ENCODE results near the gene LSS.

LSS gene

DNA sequence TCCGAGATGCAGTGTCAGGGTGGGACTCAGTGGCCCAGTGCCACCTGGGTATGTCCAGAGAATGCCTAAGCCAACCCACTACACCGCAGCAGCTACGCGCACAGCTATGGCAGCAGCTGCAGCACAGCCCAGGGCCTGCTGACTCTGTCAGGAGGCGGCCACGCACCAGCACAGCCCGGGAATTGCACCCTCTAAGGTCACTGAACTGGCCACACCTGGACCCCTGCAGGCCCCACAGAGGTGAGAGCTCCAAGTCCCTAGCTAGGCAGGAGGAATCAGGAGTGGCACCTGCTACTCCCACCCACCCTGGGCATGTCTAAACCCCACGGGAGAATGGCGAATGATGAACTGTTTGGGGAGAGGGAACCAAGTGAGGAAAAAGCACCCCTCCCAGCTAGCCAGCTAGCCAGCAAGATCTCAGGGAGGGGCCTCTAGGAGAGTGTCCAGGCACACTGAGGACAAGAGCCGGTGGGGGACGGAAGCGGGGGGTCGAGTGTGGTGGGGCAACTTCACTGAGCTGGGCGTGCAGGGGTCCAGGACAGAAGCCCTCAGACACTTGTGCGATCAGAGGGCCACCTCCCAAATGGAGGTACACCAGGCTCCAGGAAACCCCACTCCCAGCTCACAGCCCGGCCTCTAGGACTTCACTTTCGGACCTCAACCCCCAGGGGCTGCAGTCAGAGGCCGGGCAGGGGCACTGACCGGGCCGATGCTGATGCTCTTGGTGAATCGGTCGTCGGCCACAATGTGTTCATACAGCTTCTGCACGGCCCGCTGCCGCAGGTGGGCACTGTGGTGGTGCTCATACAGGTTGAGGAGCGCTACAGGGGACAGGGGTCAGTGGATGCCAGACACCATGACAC, 13.9 kb downstream of the LSS start:
- no peak overlapping the region for H3K27ac ChIP-seq
- TF ChIP-seq, protein P1, sequence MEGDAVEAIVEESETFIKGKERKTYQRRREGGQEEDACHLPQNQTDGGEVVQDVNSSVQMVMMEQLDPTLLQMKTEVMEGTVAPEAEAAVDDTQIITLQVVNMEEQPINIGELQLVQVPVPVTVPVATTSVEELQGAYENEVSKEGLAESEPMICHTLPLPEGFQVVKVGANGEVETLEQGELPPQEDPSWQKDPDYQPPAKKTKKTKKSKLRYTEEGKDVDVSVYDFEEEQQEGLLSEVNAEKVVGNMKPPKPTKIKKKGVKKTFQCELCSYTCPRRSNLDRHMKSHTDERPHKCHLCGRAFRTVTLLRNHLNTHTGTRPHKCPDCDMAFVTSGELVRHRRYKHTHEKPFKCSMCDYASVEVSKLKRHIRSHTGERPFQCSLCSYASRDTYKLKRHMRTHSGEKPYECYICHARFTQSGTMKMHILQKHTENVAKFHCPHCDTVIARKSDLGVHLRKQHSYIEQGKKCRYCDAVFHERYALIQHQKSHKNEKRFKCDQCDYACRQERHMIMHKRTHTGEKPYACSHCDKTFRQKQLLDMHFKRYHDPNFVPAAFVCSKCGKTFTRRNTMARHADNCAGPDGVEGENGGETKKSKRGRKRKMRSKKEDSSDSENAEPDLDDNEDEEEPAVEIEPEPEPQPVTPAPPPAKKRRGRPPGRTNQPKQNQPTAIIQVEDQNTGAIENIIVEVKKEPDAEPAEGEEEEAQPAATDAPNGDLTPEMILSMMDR (IDR thresholded peaks at IDR 0.05), result no peak
- no peaks in the 10 kb centered on the region for H3K27me3 ChIP-seq (ENCODE audit: control insufficient read depth, insufficient read depth, low read length)
- H3K9ac ChIP-seq, result no peak overlapping the region
- no peak overlapping the region for H3K4me3 ChIP-seq (ENCODE audit: low read depth, low read length)
- H3K36me3 ChIP-seq (ENCODE audit: control insufficient read depth, insufficient read depth, low read length), result no peaks in the 10 kb centered on the region
- H3K9me3 ChIP-seq (ENCODE audit: control insufficient read depth, low read length), result no peaks in the 10 kb centered on the region
- no peaks in the 10 kb centered on the region for H3K4me1 ChIP-seq
- H3K4me2 ChIP-seq (ENCODE audit: low read length), result no peak overlapping the region
- H2AFZ ChIP-seq, result no peak overlapping the region
- H3K79me2 ChIP-seq, result no peaks in the 10 kb centered on the region

DNA sequence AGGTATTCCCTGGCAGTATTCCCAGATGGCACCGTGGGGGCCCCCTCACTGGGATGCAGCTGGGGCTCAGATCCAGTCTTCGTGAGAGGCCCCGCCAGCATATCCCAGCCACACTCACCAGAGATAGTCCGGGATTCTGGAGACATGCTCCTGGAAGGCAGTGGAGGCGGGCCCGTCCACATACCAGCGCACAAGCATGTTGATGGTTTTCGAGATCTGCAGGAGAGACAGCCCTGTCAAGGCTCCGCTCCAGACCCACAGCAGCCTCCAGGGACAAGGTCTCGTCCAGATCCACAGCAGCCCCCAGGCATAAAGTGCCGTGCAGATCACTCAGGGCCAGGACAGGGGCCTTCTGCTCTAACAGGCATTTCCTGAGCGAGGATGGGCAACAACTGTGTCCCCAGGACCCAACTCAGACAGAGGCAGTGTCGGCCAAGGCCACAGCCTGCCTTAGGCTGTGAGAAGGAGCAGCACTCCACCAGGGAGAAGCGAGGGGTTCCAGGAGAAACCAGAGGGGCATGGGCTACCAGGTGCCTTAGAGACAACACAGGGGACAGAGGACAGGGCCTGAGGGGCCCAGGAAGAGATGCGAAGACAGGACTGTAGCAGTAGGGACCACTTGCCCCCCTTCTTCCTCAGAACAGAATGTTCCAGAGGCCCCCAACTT, 14.8 kb downstream of the LSS start:
- H3K4me1 ChIP-seq, result no peaks in the 10 kb centered on the region
- no peaks in the 10 kb centered on the region for H3K36me3 ChIP-seq (ENCODE audit: control insufficient read depth, insufficient read depth, low read length)
- TF ChIP-seq, protein P1 (IDR thresholded peaks at IDR 0.05), result no peak
- H3K4me3 ChIP-seq (ENCODE audit: low read depth, low read length), result no peak overlapping the region
- H3K79me2 ChIP-seq, result no peaks in the 10 kb centered on the region
- no peak overlapping the region for H2AFZ ChIP-seq
- no peaks in the 10 kb centered on the region for H3K9me3 ChIP-seq (ENCODE audit: control insufficient read depth, low read length)
- no peak overlapping the region for H3K4me2 ChIP-seq (ENCODE audit: low read length)
- H3K9ac ChIP-seq, result no peak overlapping the region
- H3K27ac ChIP-seq, result no peak overlapping the region
- H3K27me3 ChIP-seq (ENCODE audit: control insufficient read depth, insufficient read depth, low read length), result no peaks in the 10 kb centered on the region

DNA sequence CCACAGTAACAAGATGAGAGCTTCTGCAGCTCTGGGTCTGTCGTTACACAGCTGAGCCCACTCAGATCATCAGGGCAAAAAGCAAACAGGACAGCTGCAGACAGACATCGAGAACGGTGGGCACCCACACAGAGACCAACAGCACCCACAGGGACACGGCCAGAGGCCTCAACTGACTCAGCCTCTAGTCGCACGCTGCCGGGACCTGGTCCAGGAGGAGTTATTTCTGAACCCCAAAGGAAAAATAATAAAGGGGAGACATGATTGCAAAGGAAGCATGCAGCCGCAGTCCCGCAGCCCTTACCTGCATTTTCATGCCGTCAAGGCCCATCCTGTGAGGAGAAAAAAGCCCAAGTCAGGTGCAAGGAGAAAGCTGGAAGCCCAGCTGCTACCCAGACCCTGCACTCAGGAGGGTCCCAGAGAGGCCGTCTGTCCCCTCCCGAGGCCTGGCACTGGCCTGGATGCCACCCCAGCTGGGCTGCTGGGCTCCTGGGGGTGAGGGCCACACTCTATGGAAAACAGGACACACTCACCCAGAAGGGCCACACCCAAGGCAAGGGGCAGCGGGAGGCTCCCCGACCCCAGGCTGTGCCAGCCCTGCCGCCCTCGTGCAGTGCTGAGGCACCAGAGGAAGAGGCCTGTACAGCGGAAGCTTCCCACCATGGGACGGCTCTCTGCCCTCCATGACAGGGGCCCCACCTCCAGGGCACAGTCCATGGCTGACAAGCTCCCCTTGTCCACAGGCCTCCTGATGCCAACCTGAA, 15.7 kb downstream of the LSS start:
- Histone ChIP-seq H3K36me3 (ENCODE audit: control insufficient read depth, insufficient read depth, low read length) (no peaks in the 10 kb centered on the region), H3K4me3 (ENCODE audit: low read depth, low read length) (no peak overlapping the region), H3K79me2 (no peaks in the 10 kb centered on the region), H3K9ac (no peak overlapping the region), H2AFZ (no peak overlapping the region), H3K27me3 (ENCODE audit: control insufficient read depth, insufficient read depth, low read length) (no peaks in the 10 kb centered on the region), H3K27ac (no peak overlapping the region), H3K9me3 (ENCODE audit: control insufficient read depth, low read length) (no peaks in the 10 kb centered on the region), H3K4me1 (no peaks in the 10 kb centered on the region), H3K4me2 (ENCODE audit: low read length) (no peak overlapping the region)
- TF ChIP-seq, protein P1 (IDR thresholded peaks at IDR 0.05), result no peak

DNA sequence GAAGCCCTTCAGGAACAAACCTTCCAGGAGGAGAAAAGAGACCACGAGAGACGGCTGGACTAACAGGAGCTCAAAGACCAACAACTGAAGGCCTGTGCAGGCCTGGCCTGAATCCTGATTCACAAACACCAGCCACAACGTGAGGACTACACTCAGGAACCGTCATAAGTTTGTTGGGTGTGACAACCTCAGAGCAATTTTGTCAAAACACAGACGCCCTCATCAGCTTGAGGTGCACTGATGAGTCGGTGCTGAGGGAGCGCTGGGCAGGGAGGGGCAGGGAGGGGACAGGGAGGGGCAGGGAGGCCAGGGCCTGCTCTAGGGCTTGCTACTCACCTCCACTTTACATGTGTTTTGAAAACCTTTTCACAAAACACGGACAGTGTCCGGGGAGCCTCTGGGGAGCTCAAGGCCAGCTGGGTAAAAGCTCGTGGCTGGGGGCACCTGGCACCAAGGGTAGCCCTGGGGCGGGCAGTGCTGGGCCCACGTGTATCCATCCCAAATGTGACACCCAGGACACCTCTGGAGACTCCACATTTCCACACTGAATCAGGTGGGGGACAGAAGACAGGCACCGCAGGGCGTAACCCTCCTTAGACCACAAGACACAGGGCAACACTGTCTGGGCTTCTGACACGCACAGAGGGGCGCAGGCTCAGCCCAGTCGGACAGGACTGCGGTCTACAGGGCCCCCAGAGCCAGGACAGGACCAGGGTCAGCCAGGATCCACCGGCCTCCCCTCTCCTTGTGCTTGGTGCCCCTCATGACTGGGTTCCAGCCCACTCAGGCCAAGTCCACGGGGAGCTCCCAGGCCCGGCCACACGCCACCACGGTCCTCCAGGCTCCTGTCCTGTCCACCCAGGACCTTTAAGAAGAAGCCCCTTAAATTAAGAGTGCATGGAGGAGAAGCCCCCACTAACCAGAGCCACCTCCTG, 16.5 kb downstream of the LSS start:
- Histone ChIP-seq H3K9ac (no peak overlapping the region), H3K27ac (no peak overlapping the region), H3K4me3 (ENCODE audit: low read depth, low read length) (no peak overlapping the region), H3K36me3 (ENCODE audit: control insufficient read depth, insufficient read depth, low read length) (no peaks in the 10 kb centered on the region), H3K4me2 (ENCODE audit: low read length) (no peak overlapping the region), H3K79me2 (no peaks in the 10 kb centered on the region), H3K27me3 (ENCODE audit: control insufficient read depth, insufficient read depth, low read length) (no peaks in the 10 kb centered on the region), H3K9me3 (ENCODE audit: control insufficient read depth, low read length) (no peaks in the 10 kb centered on the region), H2AFZ (no peak overlapping the region), H3K4me1 (no peaks in the 10 kb centered on the region)
- TF ChIP-seq, protein P1 (IDR thresholded peaks at IDR 0.05), result no peak
